Prostate gland (tissue), 2 donors: ENCODE measurements around the gene C1orf198.

Source experiments
- CTCF ChIP-seq, 4 experiments: fragments of 200-600 bp in 2 of 4; fragments of 450-650 bp in 2 of 4; sonication (generic) in 2 of 4; IDR thresholded peaks; 1 replicate in 3 of 4; 2 replicates in 1 of 4; pipeline ENCODE4 v1.5.1; 2016 to 2019; ENCODE audit warnings: antibody characterized with exemption in 4 of 4, mild to moderate bottlenecking in 2 of 4, moderate library complexity in 2 of 4
- POLR2A ChIP-seq: fragments of 450-650 bp; IDR thresholded peaks from one replicate; pipeline ENCODE4 v1.6.1; 2016; ENCODE audit warnings: antibody characterized with exemption, mild to moderate bottlenecking
- POLR2AphosphoS5 ChIP-seq: sonication (generic); formaldehyde crosslinking; IDR thresholded peaks from one replicate; pipeline ENCODE4 v1.6.1; 2017; ENCODE audit warnings: antibody characterized with exemption

- TF ChIP-seq CTCF (IDR thresholded peaks at IDR 0.05) = no peak
- no peak for TF ChIP-seq POLR2A
- TF ChIP-seq POLR2AphosphoS5 = no peak
Measured at GRCh38 chr1:230865062-230865817, 3.1 kb downstream of the C1orf198 start.
